Right kidney (tissue), 1 donor: Measurements from ENCODE around the gene STAM.
"Not testable (repeated sequence)": the region's sequence is repeated elsewhere in the genome, so short reads cannot be mapped to it uniquely, and the experiment has no call there.

Experiments
- DNase-seq: peaks from one replicate; pipeline ENCODE4 v3.0.0-alpha.2; 2016

Gene STAM

GRCh38 chr10:17674566-17674965, 30.6 kb downstream of the STAM start:
- no peak for DNase-seq

- DNase-seq, result no peak
Measured at GRCh38 chr10:17675638-17676037, 31.7 kb downstream of the STAM start.

GRCh38 chr10:17676919-17677318, 33.0 kb downstream of the STAM start:
- no peak for DNase-seq

DNA sequence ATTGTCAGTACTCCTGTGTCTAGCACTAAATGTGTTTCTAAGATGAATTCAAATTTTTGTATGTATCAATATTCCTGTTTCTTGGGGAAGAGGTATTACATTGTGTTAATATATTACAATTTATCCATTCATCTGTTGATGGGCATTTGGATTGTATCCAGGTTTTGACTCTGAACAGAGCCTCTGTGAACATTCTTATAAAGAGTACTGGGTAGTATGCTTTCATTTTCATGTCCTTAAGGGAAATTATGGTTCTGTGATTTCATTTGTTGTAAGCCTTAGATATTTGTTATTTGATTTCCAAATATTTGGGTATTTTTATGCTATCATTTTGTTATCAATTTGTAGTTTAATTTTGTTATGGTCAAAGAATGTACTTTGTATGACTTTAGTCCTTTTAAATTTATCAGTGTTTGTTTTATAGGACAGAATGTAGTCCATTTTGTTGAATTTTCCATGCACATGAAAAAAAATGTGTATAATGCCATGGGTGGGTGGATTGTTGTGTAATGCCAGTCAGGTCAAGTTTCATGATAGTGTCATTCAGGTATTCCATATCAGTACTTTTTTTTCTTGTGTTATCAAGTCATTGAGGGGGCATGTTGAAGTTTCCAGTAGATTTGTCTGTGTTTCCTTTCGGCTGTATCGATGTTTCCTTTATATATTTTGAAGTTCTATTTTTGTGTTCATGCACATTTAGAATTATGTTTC, 38.4 kb downstream of the STAM start:
- DNase-seq, result no peak

- DNase-seq, result no peak
Measured at GRCh38 chr10:17683541-17683940, 39.6 kb downstream of the STAM start.

GRCh38 chr10:17684537-17684936, 40.6 kb downstream of the STAM start:
- DNase-seq, result no peak

DNA sequence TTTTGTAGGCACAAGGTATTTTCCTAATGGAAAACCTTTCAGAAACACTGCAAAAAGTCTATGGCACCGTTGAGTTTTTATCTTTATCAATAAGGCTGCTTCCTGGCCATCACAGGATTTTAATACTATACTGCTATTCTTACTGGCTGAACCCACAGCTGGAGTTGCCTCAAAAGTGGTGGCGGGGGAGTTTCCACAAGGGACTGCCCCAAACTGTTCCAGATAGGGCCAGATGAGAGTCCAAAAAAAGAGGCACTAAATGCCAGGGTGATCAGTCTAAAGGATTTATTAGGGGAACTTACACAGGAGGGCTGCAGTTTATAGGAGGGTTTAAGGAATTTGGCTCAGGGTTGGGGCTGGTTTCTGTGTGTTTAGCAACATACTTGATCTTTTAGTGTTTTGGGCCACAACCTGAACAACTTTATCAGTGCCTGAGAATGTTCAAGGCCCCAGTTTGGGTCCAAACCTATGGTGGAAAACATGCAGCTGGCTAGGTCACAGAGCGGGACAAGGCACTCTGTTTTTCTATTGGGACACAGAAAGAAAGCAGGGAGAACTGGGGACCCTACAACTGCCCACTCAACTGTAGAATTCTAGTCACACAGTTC, 41.4 kb downstream of the STAM start:
- DNase-seq, result no peak

DNA sequence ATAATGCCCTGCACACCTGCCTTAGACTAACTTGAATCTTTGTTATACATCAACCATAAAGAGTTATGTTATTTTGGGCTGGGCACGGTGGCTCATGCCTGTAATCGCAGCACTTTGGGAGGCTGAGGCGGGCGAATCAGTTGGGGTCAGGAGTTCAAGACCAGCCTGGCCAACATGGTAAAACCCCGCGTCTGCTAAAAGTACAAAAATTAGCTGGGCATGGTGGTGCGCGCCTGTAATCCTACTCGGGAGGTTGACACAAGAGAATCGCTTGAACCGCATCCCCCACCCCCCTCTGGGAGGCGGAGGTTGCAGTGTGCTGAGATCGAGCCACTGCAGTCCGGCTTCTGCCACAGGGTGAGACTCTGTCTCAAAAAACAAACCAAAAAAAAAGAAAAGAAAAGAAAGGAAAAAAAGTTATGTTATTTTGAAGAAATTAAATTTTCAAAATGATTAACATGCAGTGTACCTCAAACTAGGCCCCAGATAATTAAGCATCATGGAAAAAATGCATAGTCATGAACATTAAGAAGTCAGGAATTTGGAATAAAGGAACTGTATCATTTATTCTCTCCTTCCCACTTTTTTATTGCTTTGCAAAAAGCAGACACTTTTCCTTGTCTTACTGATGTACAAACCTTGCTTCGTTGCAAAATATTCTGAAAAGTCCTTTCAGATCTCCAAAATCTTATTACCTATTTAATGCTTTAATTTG, 43.3 kb downstream of the STAM start:
- DNase-seq, result no peak

DNA sequence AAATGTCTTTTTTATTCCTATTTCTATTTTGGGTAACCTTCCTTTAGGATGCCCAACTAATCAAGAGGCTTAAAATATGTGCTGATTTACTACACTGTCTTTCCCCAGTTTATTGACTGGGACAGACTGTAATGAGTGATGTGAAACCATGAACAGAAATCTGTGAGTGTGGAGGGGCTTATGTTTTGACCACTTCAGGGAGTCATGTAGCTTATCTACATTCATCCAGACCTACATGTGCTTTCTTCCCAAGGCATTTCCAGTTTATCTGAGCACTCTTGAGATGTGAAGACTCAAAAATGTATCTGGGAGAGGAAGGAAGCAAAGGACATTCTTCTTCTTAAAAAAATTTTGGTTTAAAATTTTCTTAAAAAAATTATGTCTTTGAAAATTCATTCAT, 45.2 kb downstream of the STAM start:
- DNase-seq, result no peak

DNA sequence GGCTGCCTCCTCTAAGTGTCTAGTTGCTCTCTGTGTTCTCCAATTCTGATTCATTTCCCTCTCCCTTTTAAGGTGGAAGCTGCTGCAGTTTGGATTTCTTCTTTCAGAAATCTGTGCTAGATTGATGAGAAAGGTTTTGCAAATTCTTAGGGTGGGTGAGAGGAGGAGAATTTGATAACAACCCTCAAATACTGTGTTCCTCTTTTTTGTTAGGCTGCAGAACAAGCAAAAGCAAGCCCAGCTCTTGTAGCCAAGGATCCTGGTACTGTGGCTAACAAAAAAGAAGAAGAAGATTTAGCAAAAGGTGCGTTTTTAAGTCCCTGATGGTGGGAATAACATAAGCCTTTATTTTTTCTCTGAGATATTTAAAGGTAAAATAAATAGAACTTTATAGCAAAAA, 49.1 kb downstream of the STAM start:
- DNase-seq, result no peak

DNA sequence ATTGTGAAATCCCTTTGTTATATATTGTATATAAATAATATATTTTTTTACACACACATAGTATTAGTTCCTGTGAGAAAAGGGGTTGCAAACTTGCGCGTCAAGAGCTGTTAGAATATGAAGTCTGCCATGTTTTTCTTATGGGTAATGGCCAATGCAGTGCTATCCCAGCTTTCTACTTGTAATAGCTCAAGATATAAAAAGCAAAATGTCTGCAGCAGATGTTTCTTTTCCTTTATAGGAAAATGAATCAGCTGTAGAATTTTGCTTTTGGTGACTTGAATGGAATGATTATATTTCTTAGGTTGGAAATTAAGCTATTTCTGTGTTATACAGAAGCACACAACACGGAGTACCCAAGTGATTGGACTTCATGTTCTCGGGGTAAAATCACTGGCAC, 54.7 kb downstream of the STAM start:
- DNase-seq, result no peak

DNA sequence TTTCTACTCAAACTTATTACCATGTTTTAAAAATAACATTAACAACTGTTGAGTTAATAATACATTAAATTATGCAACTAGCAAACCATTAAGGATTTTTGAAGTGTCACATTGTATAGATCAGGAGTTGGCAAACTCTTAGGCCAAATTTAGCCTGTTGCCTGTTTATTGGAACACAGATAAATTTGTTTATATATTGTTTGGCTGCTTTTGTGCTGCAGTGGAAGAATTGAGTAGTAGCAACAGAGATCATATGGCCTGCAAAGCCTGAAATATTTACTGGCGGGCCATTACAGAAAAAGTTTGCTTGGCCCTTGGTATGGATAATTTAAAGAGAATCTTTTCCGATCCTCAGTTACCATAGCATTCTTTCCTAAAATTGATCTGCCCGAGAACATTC, 57.4 kb downstream of the STAM start:
- DNase-seq, result no peak

DNA sequence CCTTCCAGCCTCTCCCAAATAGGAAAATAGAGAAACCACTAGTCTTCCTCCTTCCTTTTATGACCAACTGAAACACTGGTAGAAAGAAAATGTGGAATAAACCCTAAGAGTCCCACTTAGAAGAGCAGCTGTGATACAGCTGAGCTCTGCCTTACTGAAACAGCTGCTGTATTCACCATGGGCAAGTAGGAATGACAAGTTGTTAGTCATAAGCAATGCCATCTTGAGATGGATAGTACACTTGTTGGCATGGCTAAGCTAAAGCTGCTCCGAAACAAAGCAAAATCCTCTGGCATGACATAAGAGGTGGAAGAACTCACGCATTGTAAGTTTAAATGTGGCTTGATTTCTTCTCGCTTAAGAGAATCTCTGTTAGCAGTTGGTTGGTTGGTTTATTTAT, 59.8 kb downstream of the STAM start:
- DNase-seq, result no peak

GRCh38 chr10:17708821-17709220, 64.9 kb downstream of the STAM start:
- no peak for DNase-seq

- DNase-seq, result no peak
Measured at GRCh38 chr10:17709492-17709891, 65.5 kb downstream of the STAM start.

- DNase-seq, result no peak
Measured at GRCh38 chr10:17710181-17710580, 66.2 kb downstream of the STAM start.

DNA sequence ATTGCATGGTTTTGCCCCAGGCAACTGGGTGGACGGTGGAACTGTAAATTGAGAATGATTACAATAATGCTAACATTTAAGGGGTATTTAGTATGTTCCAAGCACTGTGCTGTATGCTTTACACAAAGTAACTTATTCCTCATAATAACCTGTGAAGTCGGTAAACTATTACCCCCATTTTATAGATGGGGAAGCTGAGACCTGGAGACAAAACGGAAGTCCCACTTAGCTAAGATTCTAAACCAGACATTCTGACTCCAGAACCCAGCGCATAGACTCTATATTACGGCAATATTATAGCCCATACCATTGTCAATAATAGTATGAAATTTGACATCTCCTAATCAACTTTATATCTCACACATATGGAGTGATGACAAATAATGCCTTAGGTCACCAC, 68.1 kb downstream of the STAM start:
- no peak for DNase-seq

- no peak for DNase-seq
Measured at GRCh38 chr10:17712717-17713471, 68.9 kb downstream of the STAM start.

- no peak for DNase-seq
Measured at GRCh38 chr10:17713758-17714157, 69.8 kb downstream of the STAM start.

DNA sequence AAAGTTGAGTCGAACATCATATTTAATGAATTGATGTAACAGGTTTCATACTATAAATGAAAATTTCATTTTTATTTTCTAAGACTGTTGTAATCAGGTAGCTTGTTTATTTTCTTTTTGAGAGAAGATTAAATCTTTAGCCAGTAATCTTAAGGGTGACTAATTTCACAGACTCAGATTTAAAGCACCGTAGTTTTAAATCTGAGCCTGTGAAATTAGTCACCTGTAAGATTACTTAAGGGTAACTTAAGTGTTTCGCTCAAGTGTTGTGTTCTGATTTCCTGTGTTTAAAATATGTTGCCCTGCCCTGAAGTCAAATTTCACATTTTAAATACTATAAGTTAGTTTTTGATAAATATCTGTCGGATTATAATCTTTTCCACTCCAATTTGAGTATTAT, 72.2 kb downstream of the STAM start:
- DNase-seq, result no peak

GRCh38 chr10:17722317-17723014, 78.5 kb downstream of the STAM start:
- not testable (repeated sequence) for DNase-seq

DNA sequence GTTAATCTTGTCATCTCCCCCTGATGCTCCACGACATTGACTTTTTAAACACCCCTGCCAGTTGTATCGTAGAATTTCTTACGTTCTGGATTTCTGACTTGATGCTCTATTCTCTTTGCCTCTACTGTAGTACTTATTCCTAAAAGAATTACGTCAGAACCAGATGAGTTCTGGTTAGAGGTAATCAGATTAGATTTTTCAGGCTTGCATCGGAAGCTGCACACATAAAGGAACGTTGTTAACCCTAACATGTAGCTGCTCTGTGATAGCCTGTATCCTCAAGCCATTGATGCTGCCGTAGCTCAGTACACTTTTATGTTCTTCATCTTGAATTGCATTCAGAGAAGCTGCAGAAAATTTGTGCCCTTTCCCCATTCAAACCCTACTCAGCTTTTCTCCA, 81.8 kb downstream of the STAM start:
- DNase-seq, result no peak
